ENCODE measurements around the gene PRR3. TPM values are rescaled to one million over a fixed set of nuclear protein-coding genes. Genes with fewer than 3 reads are reported as not detected.
A peak's percentile ranks its signal among the peaks of the same experiment; 100 is the strongest.

Gene PRR3
- total RNA-seq, 1 donor from 2014 or later, result 3.2 TPM

GRCh38 chr6:30600451-30600961 is 43.4 kb downstream of the PRR3 start:
- intact Hi-C loops (cut with DNase I), result loop anchor here (5.0 kb wide), 1 partner anchor 118 kb away; no protein-coding TSS in a partner anchor
- no peak for DNase-seq (ENCODE audit: low spot score)

GRCh38 chr6:30601436-30601814 is 44.3 kb downstream of the PRR3 start:
- intact Hi-C loops (cut with DNase I), result loop anchor here (5.0 kb wide), 1 partner anchor 119 kb away; no protein-coding TSS in a partner anchor
- DNase-seq (ENCODE audit: low spot score), result no peak

- intact Hi-C loops (cut with DNase I), result loop anchor here (5.0 kb wide), 1 partner anchor 120 kb away; no protein-coding TSS in a partner anchor
- no peak for DNase-seq (ENCODE audit: low spot score)
These were observed 44.9 kb downstream of the PRR3 start for GRCh38 chr6:30601815-30602641.

GRCh38 chr6:30603961-30604360 is 46.9 kb downstream of the PRR3 start:
- intact Hi-C loops (cut with DNase I), result loop anchor here (5.0 kb wide), 1 partner anchor 122 kb away; no protein-coding TSS in a partner anchor

GRCh38 chr6:30610065-30610464 is 53.0 kb downstream of the PRR3 start:
- no peak for DNase-seq (ENCODE audit: low spot score)
- intact Hi-C loops (cut with DNase I), result no loop called here

More at GRCh38 chr6:30603961-30604360, 46.9 kb downstream of the PRR3 start:
- DNase-seq (ENCODE audit: low spot score), result no peak

- intact Hi-C loops (cut with DNase I), result no loop called here
- no peak for DNase-seq (ENCODE audit: low spot score)
These were observed 54.2 kb downstream of the PRR3 start for GRCh38 chr6:30611150-30611855.

GRCh38 chr6:30611856-30612194 is 54.7 kb downstream of the PRR3 start:
- no peak for DNase-seq (ENCODE audit: low spot score)
- intact Hi-C loops (cut with DNase I), result no loop called here

- no peak for DNase-seq (ENCODE audit: low spot score)
- intact Hi-C loops (cut with DNase I), result no loop called here
These were observed 55.1 kb downstream of the PRR3 start for GRCh38 chr6:30612213-30612612.

GRCh38 chr6:30612687-30613248 is 55.7 kb downstream of the PRR3 start:
- DNase-seq (ENCODE audit: low spot score), result no peak
- intact Hi-C loops (cut with DNase I), result no loop called here

Small RNAs within 50 kb of the gene (microRNA-seq; reads per million reads assigned to microRNA genes)
- gene MIR877, result 14.2 reads per million, percentile 28 among the genes with 10 or more reads in this experiment

Other genes starting within 250 kb of the PRR3 start
- 10.3 TPM for gene TRIM39, start 230.4 kb upstream of the PRR3 start, total RNA-seq
- 22.1 TPM for gene RPP21, start 212.1 kb upstream of the PRR3 start, total RNA-seq
- gene HLA-E, start 67.8 kb upstream of the PRR3 start, total RNA-seq, result 126 TPM
- gene GNL1, start 806 bp upstream of the PRR3 start, total RNA-seq, result 19.6 TPM
- gene ABCF1, start 14.1 kb downstream of the PRR3 start, total RNA-seq, result 44.2 TPM
- 30.0 TPM for gene PPP1R10, start 59.9 kb downstream of the PRR3 start, total RNA-seq
- 96.1 TPM for gene MRPS18B, start 60.5 kb downstream of the PRR3 start, total RNA-seq
- gene ATAT1, start 69.6 kb downstream of the PRR3 start, total RNA-seq, result 4.3 TPM
- gene C6orf136, start 89.8 kb downstream of the PRR3 start, total RNA-seq, result 49.1 TPM
- 21.6 TPM for gene DHX16, start 115.7 kb downstream of the PRR3 start, total RNA-seq
- gene PPP1R18, start 129.3 kb downstream of the PRR3 start, total RNA-seq, result 37.7 TPM
- 4.3 TPM for gene NRM, start 133.7 kb downstream of the PRR3 start, total RNA-seq
- gene MDC1, start 160.0 kb downstream of the PRR3 start, total RNA-seq, result 23.1 TPM
- gene TUBB, start 163.1 kb downstream of the PRR3 start, total RNA-seq, result 215 TPM
- gene FLOT1, start 185.4 kb downstream of the PRR3 start, total RNA-seq, result 251 TPM
- 285 TPM for gene IER3, start 187.3 kb downstream of the PRR3 start, total RNA-seq